Uterus (tissue), 2 donors: ENCODE data around the gene S100A3.

Experiments
- CTCF ChIP-seq, 4 experiments: fragments of 200-600 bp in 2 of 4; fragments of 450-650 bp in 2 of 4; sonication (generic) in 2 of 4; IDR thresholded peaks; one replicate each; pipeline ENCODE4 v1.5.1; 2016 to 2019; ENCODE audit warnings: antibody characterized with exemption in 4 of 4, mild to moderate bottlenecking in 2 of 4, moderate library complexity in 1 of 4
- POLR2A ChIP-seq, 2 donors: fragments of 450-650 bp; IDR thresholded peaks; one replicate each; pipeline ENCODE4 v1.6.1; 2016; ENCODE audit warnings: antibody characterized with exemption in 2 of 2, mild to moderate bottlenecking in 1 of 2, moderate library complexity in 1 of 2

- TF ChIP-seq CTCF (IDR thresholded peaks at IDR 0.05) (no peak), POLR2A (IDR thresholded peaks at IDR 0.05) (no peak)
These were observed 22.6 kb upstream of the S100A3 start for GRCh38 chr1:153571706-153572105.
